DMS79 (cell line): ENCODE measurements around the gene ANKRD22.
"Not testable (repeated sequence)": the region's sequence is repeated elsewhere in the genome, so short reads cannot be mapped to it uniquely, and the experiment has no call there.

Experiments
- DNase-seq: peaks from one replicate; lab custom pipeline; 2025; lab: John Stamatoyannopoulos, UW

The ANKRD22 gene

GRCh38 chr10:88877298-88877697 lies 25.7 kb upstream of the ANKRD22 start:
- no peak for DNase-seq

GRCh38 chr10:88875081-88875480 lies 23.4 kb upstream of the ANKRD22 start:
- no peak for DNase-seq

GRCh38 chr10:88874281-88874680 lies 22.6 kb upstream of the ANKRD22 start:
- no peak for DNase-seq

- no peak for DNase-seq
These were observed 22.1 kb upstream of the ANKRD22 start for GRCh38 chr10:88873757-88874156.

- DNase-seq, result no peak
These were observed 18.4 kb upstream of the ANKRD22 start for GRCh38 chr10:88870089-88870488.

DNA sequence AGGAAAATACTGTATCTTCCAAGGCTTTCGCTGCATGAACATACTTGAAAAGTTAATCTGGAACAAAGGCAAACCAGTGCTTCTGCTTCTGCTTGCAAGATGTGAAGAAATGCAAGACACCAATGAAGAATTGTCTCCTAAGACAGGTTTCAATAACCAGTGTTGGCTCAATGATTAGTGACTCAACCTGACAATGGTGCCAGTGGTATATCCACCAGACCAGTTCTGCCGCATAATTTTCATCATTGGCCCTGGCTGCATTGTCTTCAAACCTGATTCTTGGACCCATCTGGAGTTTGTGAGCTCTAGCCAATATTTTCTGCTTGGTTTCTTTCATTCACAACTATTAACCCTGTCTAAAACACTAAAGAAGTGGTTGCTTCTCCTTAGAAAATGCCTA lies 14.8 kb upstream of the ANKRD22 start:
- no peak for DNase-seq

DNA sequence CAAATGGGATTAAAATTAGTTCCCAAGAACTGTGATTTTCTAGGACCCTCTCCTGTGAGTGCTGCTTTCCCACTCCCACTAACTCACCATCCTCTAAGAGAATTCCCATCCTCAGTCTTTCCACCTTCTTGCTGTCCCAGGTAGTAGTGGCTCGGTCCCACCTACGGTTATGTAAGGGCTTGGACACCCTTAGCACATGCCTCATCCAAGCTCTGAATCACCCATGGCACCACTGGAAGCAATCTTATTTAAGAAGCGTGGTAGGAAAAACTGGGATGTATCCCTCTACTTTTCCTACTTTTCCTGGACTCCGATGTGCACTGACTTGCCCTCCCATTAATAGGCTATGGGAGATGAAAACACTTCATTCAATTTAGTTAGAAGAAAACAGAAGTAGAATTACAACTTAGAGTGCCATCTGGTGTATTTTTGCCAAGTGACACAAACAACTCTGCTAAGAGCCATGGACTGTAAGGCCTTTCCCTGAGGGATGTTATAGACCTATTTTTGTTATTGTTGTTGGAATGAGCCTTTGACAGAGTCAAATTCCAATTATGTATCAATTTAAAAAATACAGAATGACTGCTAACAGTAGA lies 13.7 kb upstream of the ANKRD22 start:
- no peak for DNase-seq

GRCh38 chr10:88861036-88861435 lies 9.4 kb upstream of the ANKRD22 start:
- DNase-seq, result no peak

GRCh38 chr10:88858491-88858890 lies 6.8 kb upstream of the ANKRD22 start:
- DNase-seq, result no peak

DNA sequence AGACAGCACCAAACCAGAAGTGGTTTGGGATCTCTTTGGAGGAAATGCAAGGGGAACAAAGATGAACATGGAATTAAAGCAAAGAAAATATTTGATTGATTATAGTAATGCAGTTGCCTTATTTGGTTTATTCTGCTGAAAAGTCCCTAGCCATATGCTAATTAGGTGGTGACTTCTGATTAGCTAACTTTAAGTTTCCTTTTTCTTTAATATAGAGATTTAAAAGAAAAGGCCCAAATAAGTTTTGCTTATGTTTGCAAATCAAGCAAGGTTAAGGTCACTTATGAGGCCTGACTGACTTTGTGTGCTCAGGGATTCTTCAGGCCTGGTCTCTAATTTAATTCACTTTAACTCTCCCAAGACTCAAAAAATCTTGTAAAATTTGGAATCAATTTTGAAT lies 6.2 kb upstream of the ANKRD22 start:
- DNase-seq, result no peak

DNA sequence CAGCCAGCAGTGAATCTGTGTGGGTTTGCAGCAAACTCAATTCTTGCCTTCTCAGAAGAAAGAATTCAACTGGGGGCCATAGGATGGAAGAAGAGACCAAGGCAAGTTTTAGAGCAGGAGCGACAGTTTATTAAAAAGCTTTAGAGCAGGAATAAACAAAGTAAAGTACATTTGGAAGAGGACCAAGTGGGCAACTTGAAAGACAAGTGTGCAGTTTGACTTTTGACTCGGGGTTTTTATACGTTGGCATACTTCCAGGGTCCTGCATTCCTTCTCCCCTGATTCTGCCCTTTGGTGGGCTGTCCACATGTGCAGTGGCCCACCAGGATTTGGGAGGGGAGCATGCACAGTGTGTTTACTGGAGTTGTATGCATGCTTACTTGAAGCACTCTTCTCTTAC lies 3.0 kb upstream of the ANKRD22 start:
- DNase-seq, result peak; percentile 45

GRCh38 chr10:88853155-88853881 lies 1.7 kb upstream of the ANKRD22 start:
- no peak for DNase-seq

DNA sequence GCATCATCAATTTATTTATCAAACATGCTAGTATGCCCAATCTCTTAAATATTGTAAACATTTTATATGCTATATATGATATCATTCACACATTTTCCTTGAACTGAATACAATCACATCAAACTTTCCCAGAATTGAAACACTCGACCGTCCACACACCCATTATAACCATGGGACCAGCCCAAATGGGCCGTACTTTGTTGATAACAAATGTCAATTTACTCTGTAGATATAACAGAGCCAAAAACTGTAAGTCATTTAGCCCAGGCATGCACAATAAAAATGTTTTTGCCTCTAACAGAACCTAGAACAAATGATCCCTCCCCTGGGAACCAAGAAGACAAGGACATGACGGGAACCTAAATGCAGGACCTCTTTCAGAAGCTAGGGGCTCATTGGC lies 683 bp upstream of the ANKRD22 start:
- no peak for DNase-seq

- no peak for DNase-seq
These were observed 932 bp downstream of the ANKRD22 start for GRCh38 chr10:88850712-88851111.

- no peak for DNase-seq
These were observed 2.4 kb downstream of the ANKRD22 start for GRCh38 chr10:88849234-88849633.

DNA sequence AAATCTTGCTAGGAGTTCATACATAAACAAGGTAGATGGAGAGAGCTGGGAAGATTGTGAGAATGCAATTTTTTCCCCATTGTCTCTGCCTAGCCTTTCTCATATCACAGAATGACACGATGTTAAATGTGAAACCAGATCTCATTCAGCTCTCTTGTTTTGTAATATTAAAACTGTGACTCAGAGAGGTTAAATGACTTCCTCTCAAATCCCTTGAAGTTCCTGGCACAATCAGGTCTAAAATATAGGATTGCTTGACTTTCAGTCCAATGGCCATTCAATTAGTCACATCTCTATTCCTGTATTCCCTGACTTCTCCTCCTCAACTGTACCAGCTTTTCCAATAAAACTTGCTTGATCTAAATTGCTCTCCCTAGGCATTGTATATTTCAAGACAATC lies 3.1 kb downstream of the ANKRD22 start:
- DNase-seq, result no peak

GRCh38 chr10:88843171-88843570 lies 8.5 kb downstream of the ANKRD22 start:
- DNase-seq, result no peak

DNA sequence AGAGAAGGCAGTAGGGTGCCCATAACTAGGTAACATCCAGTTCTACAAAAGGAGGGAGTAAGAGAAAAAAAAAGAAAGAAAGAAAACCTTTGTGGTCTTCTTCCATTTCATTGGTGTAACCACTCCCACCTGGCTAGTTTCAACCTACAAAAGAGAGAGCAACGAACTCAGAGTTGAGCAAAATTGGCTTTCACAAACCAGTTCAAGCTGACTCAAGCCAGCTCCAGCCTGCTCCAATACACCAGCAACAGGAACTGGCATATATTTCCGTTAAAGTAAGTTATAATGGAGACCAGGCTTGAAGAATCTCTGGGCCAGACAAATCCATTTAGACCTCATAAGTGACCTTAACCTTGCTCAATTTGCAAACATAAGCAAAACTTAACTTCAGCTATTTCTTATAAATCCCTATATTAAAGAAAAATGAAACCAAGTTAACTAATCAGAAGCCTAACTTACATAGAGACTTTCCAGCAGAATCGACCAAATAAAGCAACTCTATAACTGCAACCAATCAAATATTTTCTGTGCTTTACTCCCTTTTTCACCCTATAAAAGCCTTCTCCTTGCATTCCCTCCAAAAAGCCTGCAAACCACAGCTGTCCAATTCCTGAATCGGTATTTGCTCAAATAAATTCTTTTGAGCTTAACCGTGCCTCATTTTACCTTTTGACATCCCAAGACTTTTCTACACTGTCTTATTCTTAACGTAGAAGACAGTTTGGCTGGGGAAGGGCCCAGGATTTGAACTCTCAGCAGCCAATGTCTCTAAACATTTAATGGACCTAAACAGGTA lies 10.1 kb downstream of the ANKRD22 start:
- no peak for DNase-seq

- DNase-seq, result no peak
These were observed 10.8 kb downstream of the ANKRD22 start for GRCh38 chr10:88840881-88841280.

GRCh38 chr10:88840104-88840503 lies 11.5 kb downstream of the ANKRD22 start:
- DNase-seq, result no peak

DNA sequence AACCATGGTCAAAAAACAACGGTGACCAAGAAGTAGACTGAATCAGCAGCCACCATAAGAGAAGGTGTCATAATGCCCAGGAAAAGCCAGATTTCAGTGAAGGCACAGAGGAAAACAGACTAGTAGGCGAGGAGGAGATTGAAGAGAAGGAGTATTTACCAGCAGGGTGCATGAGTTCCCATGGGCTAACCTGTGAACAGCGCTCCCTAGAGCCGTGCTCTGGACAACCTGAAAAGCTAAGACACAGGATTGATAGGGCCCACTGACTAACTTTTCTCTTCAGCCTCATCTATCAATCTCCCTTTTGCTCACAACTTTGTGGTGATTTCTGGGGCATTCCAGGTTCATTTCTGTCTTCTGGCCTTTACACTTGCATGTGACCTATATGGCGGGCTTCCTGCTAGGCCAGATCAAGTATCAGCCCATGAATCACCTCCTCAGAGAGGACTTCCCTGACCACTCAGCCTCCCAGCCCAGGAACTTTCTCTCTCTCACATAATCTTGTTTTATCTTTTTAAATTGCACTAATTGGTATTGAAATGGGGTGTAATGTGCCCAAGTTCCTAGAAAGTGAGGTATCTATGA lies 12.8 kb downstream of the ANKRD22 start:
- DNase-seq, result no peak

- DNase-seq, result not testable (repeated sequence)
These were observed 14.0 kb downstream of the ANKRD22 start for GRCh38 chr10:88837632-88838031.

DNA sequence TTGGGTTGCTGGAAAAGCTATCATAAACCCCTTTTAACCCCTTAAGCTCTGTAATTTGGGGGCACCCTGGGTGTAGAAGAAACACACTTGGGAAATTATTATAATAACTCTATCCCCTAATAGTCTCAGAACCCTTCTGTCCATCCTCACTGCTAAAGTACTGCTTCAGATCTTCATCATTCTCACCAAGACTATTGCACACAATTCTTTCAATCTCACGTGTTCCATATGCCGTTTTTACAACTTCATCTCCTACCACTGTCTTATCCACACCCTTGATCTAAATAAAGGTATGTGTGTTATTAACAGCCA lies 15.8 kb downstream of the ANKRD22 start:
- no peak for DNase-seq
